Neural cell (in vitro differentiated cells): ENCODE data around the gene TBCEL.

Experiments
- EZH2 ChIP-seq: fragments of 200-600, 300-800 bp; shearing (Covaris generic), sonication (generic); IDR thresholded peaks from 2 replicates; pipeline ENCODE4 v1.6.1; 2014; ENCODE audit warnings: antibody characterized with exemption, low read length, borderline replicate concordance, mild to moderate bottlenecking; ENCODE audit not compliant: insufficient read depth, poor library complexity, severe bottlenecking
- TF ChIP-seq, protein P1 (sequence below): fragments of 450-650 bp; IDR thresholded peaks from 2 replicates; pipeline ENCODE4 v1.5.1; 2014; ENCODE audit warnings: antibody characterized with exemption, mild to moderate bottlenecking, moderate library complexity; ENCODE audit not compliant: poor library complexity, severe bottlenecking

DNA sequence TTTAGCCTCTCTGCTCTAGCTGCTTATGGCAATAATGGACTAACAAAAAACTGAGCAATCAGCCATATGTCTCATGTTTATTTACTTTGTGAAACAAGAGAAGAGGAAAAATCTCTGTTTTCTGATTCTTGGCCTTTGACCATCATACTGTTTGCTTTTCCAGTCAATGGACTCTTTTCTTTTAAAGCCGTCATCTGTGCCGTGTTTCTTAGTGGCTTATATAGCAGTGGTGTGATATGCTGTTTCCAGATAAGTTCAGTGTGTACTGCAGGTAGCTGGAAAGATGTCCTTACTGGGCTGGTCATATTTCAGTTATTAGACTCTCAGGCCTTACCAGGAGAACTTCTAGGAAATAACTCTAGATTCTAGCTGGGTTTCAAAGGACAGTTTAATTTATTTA, 43.6 kb downstream of the TBCEL start:
- TF ChIP-seq, protein P1, sequence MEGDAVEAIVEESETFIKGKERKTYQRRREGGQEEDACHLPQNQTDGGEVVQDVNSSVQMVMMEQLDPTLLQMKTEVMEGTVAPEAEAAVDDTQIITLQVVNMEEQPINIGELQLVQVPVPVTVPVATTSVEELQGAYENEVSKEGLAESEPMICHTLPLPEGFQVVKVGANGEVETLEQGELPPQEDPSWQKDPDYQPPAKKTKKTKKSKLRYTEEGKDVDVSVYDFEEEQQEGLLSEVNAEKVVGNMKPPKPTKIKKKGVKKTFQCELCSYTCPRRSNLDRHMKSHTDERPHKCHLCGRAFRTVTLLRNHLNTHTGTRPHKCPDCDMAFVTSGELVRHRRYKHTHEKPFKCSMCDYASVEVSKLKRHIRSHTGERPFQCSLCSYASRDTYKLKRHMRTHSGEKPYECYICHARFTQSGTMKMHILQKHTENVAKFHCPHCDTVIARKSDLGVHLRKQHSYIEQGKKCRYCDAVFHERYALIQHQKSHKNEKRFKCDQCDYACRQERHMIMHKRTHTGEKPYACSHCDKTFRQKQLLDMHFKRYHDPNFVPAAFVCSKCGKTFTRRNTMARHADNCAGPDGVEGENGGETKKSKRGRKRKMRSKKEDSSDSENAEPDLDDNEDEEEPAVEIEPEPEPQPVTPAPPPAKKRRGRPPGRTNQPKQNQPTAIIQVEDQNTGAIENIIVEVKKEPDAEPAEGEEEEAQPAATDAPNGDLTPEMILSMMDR = no peak
- TF ChIP-seq EZH2 = no peak
